ENCODE data around the gene SBF1. TPM values are rescaled to one million over a fixed set of nuclear protein-coding genes. Genes with fewer than 3 reads are reported as not detected.
A peak's percentile ranks its signal among the peaks of the same experiment; 100 is the strongest.

SBF1 gene
- total RNA-seq, 2 donors from 2014 or later, result 41.1 to 57.1 TPM

DNA sequence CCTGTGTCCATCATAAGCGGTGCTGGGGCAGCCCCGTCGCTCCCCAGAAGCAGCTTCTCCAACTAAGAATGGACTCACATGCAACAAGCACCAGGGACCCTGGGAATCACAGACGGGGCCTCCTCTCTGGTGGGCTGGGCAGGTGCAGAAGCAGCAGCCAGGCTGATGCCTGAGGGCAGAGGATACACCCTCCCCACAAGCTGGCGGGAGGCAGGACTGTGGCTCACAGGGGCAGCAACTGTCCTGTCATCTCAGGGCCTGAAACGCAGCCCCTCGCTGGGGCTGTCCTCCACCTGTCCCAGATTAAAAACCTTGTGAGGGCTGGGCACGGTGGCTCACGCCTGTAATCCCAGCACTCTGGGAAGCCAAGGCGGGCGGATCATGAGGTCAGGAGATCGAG is 3.1 kb upstream of the SBF1 start:
- H3K4me3 ChIP-seq, result no peak overlapping the region
- no peak for DNase-seq (ENCODE audit: low spot score)
- no peak overlapping the region for H3K27ac ChIP-seq
- H3K27me3 ChIP-seq, result peaks cover 12 to 22% of the 10 kb centered on the region in 2 donors
- TF ChIP-seq, protein P1, sequence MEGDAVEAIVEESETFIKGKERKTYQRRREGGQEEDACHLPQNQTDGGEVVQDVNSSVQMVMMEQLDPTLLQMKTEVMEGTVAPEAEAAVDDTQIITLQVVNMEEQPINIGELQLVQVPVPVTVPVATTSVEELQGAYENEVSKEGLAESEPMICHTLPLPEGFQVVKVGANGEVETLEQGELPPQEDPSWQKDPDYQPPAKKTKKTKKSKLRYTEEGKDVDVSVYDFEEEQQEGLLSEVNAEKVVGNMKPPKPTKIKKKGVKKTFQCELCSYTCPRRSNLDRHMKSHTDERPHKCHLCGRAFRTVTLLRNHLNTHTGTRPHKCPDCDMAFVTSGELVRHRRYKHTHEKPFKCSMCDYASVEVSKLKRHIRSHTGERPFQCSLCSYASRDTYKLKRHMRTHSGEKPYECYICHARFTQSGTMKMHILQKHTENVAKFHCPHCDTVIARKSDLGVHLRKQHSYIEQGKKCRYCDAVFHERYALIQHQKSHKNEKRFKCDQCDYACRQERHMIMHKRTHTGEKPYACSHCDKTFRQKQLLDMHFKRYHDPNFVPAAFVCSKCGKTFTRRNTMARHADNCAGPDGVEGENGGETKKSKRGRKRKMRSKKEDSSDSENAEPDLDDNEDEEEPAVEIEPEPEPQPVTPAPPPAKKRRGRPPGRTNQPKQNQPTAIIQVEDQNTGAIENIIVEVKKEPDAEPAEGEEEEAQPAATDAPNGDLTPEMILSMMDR (IDR thresholded peaks at IDR 0.05), result no peak
- H3K9me3 ChIP-seq, result no peaks in the 10 kb centered on the region
- H3K4me1 ChIP-seq, result peaks cover 0 to 31% of the 10 kb centered on the region in 2 donors
- no peaks in the 10 kb centered on the region for H3K36me3 ChIP-seq

DNA sequence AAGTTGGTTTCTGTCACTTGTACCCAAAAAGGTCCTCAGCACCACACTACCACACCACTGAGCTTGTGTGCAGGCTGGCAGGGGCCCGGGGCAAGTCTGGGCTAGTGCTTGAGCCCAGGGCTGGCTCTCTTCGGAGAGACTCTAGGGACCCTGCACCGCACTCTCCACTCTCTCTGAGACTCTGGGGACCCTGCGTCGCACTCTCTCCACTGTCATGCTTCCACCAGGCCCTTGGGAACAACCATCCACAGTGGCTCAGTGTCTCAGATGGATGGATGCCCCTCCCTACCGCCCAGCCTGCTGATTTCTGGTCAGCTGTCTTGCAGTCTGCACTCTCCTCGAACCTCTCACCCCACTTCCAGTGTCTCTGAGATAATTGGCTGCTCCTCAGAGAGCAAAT is 2.0 kb upstream of the SBF1 start:
- TF ChIP-seq, protein P1 (IDR thresholded peaks at IDR 0.05), result no peak
- Histone ChIP-seq H3K27ac (no peak overlapping the region), H3K9me3 (no peaks in the 10 kb centered on the region), H3K36me3 (no peaks in the 10 kb centered on the region), H3K4me1 (peaks cover 0 to 38% of the 10 kb centered on the region in 2 donors), H3K4me3 (no peak overlapping the region), H3K27me3 (peaks cover 7 to 11% of the 10 kb centered on the region in 2 donors)
- no peak for DNase-seq (ENCODE audit: low spot score)

DNA sequence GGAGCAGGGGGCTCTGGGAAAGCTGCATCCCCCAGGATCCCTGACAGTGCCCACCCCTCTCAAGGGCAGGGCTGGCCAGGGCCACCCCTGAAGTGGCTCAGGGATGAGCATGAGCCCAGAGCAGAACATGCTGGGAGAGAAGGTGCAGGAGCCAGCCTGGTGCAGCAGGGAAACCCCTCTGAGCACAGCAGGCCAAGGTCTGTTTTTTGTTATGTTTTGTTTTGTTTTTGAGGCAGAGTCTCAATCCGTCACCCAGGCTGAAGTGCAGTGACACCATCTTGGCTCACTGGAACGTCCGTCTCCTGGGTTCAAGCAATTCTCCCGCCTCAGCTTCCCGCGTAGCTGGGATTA is 792 bp upstream of the SBF1 start:
- Histone ChIP-seq H3K9me3 (no peaks in the 10 kb centered on the region), H3K36me3 (no peaks in the 10 kb centered on the region), H3K4me3 (peak overlapping the region in 1 of 2 donors; percentile 96), H3K27me3 (no peaks in the 10 kb centered on the region), H3K27ac (no peak overlapping the region), H3K4me1 (peaks cover 0 to 40% of the 10 kb centered on the region in 2 donors)
- TF ChIP-seq, protein P1 (IDR thresholded peaks at IDR 0.05), result no peak
- no peak for DNase-seq (ENCODE audit: low spot score)

DNA sequence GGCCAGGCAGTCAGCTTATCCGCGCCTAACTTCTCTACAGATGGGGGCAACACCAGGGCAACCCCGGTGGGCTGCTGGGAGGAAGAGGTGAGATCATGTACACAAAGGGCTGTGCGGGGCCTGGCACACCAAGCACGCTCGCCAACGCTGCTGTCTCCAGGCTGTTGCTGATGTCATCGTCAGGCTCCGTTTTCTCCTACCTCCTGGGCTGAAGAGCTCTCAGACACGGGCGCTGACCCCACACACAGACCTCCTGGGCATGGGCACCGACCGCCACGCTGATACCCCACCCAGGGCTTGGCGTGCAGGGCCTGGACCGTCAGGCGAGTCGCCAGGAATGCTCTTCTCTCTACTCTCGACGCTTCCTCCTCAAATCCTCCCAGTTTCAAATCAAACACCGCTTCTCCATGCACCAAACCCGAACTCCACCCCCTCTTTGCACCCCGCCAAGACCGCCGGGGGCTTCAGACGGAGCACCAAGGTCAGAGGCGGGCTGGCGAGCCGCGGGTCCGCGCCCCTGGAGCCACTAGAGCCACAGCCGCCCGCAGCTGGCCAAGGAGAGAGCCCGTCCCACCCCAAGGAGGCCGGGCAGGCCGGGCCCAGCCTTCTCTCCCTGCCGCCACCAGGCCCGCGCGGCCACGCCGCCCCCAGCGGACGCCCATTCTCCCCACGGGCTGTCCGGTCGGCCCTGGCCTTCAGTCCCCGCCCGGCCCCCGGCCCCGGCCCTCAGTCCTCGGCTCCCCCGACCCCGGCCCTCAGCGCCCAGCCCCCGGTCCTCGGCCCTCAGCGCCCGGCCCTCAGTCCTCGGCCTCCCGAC is 772 bp downstream of the SBF1 start:
- no peaks in the 10 kb centered on the region for H3K27me3 ChIP-seq
- DNase-seq (ENCODE audit: low spot score), result no peak
- H3K9me3 ChIP-seq, result no peaks in the 10 kb centered on the region
- peaks cover 0 to 55% of the 10 kb centered on the region in 2 donors for H3K4me1 ChIP-seq
- H3K27ac ChIP-seq, result peak overlapping the region; percentile 75 to 83
- no peaks in the 10 kb centered on the region for H3K36me3 ChIP-seq
- TF ChIP-seq, protein P1 (IDR thresholded peaks at IDR 0.05), result no peak
- peak overlapping the region; percentile 69 to 96 for H3K4me3 ChIP-seq

DNA sequence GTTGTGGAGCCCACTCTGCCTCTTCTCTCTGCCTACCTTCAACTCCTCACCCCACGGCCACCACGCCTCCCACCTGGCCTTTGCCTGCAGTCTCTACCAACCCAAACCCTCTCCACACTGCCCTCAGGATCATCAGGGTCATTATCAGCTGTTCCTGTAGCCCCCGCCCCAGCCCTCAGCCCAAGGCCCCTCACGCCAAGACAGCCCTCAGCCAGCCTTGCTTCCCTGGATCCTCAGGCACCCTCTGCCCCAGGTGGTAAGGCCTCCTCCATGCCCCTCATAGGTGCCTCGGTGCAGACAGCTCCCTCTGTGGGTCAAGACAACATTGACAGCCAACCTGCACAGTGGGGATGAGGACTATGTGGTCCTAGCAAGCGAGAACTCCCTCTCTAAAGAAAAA is 1.7 kb downstream of the SBF1 start:
- no peaks in the 10 kb centered on the region for H3K36me3 ChIP-seq
- peak overlapping the region in 1 of 2 donors; percentile 96 for H3K4me3 ChIP-seq
- H3K9me3 ChIP-seq, result no peaks in the 10 kb centered on the region
- no peaks in the 10 kb centered on the region for H3K27me3 ChIP-seq
- H3K27ac ChIP-seq, result no peak overlapping the region
- DNase-seq (ENCODE audit: low spot score), result no peak
- H3K4me1 ChIP-seq, result peaks cover 0 to 64% of the 10 kb centered on the region in 2 donors
- TF ChIP-seq, protein P1 (IDR thresholded peaks at IDR 0.05), result no peak
